Measurements from ENCODE around the gene MAPK11.

GRCh38 chr22:50294319-50294656 lies 24.1 kb upstream of the MAPK11 start:
- TF ChIP-seq CBX3 (IDR thresholded peaks at IDR 0.05; ENCODE audit: low read depth) (no peak), POLR2AphosphoS5 (IDR thresholded peaks at IDR 0.05; ENCODE audit: low read depth, low read length) (no peak), TCF7L2 (IDR thresholded peaks at IDR 0.05; ENCODE audit: borderline replicate concordance, extremely low read depth, insufficient read depth, insufficient read length) (no peak), SP1 (IDR thresholded peaks at IDR 0.05; ENCODE audit: low read depth) (no peak), RAD21 (IDR thresholded peaks at IDR 0.05; ENCODE audit: low read depth) (no peak), EZH2 (IDR thresholded peaks at IDR 0.05) (no peak)
- TF ChIP-seq, protein P1, sequence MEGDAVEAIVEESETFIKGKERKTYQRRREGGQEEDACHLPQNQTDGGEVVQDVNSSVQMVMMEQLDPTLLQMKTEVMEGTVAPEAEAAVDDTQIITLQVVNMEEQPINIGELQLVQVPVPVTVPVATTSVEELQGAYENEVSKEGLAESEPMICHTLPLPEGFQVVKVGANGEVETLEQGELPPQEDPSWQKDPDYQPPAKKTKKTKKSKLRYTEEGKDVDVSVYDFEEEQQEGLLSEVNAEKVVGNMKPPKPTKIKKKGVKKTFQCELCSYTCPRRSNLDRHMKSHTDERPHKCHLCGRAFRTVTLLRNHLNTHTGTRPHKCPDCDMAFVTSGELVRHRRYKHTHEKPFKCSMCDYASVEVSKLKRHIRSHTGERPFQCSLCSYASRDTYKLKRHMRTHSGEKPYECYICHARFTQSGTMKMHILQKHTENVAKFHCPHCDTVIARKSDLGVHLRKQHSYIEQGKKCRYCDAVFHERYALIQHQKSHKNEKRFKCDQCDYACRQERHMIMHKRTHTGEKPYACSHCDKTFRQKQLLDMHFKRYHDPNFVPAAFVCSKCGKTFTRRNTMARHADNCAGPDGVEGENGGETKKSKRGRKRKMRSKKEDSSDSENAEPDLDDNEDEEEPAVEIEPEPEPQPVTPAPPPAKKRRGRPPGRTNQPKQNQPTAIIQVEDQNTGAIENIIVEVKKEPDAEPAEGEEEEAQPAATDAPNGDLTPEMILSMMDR (IDR thresholded peaks at IDR 0.05 in 2 of 3, conservative IDR thresholded peaks at IDR 0.05 in 1 of 3; ENCODE audit: borderline replicate concordance in 1 of 3, insufficient read depth in 1 of 3, low read depth in 2 of 3, low read length in 2 of 3) = no peak
